ENCODE results near the gene SFXN1.

DNA sequence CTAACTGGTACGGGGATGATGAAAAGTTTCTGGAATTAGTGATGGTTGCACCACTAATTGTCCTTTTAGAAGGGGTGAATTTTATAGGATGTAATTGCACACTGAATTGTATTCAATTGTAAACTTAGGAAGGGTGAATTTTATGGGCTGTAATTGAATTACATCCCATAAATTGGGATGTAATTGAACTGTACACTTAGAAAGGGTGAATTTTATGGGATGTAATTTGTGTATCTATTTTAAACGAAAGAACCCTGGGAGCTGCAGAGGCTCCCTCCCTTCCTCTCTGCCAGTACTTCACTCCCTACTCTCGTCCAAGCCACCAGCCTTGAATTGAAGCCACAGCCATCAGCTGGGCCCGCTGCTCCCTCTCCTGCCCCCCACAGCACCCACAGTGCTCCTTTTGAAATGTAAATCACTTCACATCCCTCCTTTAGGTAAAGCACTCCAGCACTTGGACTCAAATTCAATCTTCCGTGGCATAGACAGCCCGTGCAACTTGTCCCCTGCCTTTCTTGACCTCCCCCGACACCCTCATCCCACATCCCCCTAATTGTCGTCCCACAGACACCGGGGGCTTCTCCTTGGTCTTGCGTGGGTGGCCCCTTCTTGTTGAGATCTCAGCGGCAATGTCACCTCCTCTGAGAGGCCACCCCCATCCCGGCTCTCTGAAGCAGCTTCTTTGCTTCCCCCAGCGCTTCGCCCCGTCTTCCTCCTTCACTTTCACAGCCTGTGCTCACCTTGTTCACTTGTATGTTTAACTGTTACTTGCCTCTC, 95.3 kb downstream of the SFXN1 start:
- TF ChIP-seq, protein P1, sequence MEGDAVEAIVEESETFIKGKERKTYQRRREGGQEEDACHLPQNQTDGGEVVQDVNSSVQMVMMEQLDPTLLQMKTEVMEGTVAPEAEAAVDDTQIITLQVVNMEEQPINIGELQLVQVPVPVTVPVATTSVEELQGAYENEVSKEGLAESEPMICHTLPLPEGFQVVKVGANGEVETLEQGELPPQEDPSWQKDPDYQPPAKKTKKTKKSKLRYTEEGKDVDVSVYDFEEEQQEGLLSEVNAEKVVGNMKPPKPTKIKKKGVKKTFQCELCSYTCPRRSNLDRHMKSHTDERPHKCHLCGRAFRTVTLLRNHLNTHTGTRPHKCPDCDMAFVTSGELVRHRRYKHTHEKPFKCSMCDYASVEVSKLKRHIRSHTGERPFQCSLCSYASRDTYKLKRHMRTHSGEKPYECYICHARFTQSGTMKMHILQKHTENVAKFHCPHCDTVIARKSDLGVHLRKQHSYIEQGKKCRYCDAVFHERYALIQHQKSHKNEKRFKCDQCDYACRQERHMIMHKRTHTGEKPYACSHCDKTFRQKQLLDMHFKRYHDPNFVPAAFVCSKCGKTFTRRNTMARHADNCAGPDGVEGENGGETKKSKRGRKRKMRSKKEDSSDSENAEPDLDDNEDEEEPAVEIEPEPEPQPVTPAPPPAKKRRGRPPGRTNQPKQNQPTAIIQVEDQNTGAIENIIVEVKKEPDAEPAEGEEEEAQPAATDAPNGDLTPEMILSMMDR (IDR thresholded peaks at IDR 0.05; ENCODE audit: insufficient read depth, low read depth, low read length): no peak
- no peak for TF ChIP-seq EZH2 (IDR thresholded peaks at IDR 0.05; ENCODE audit: insufficient read depth, low read length)
